ENCODE data around the gene SLC13A2.
"Not testable (repeated sequence)": the region's sequence is repeated elsewhere in the genome, so short reads cannot be mapped to it uniquely, and the experiment has no call there.

- not testable (repeated sequence) for TF ChIP-seq CTCF, POLR2A (IDR thresholded peaks at IDR 0.05)
These were observed 48.8 kb downstream of the SLC13A2 start for GRCh38 chr17:28522281-28522680.
